Panc1 (cell line): ENCODE data around the gene CD151. TPM values are rescaled to one million over a fixed set of nuclear protein-coding genes. Genes with fewer than 3 reads are reported as not detected.

Source experiments
- ATAC-seq: fragments of 200-7000 bp; cut with Tn5 transposase; 2 replicates; pipeline ENCODE4 v1.9.1; 2020; ENCODE audit warnings: mild to moderate bottlenecking, moderate library complexity
- BruUV-seq: library from RNA; stranded (reverse); fragments of 400-500 nt; replicated peaks from 2 replicates; lab custom pipeline; 2021; lab: Mats Ljungman, UMichigan
- CTCF ChIA-PET: fragments of 300-600 bp; sonication (Branson Sonifier 250); formaldehyde crosslinking; loops from one replicate; lab custom pipeline; 2022; ENCODE audit warnings: antibody characterized with exemption; lab: Charles Lee
- POLR2A ChIA-PET: fragments of 300-600 bp; sonication (Branson Sonifier 250); formaldehyde crosslinking; loops from one replicate; lab custom pipeline; 2022; ENCODE audit warnings: antibody characterized with exemption; lab: Charles Lee
- DNase-seq: peaks from one replicate; pipeline ENCODE4 v3.0.0-alpha.2; 2010; ENCODE audit warnings: low read depth, low spot score
- H3K27ac ChIP-seq: 2 replicates; pipeline ENCODE4 v1.5.1; 2011; ENCODE audit warnings: mild to moderate bottlenecking, low read length, inconsistent platforms
- H3K27me3 ChIP-seq: fragments of 200-500 bp; sonication (Bioruptor generic); 2 replicates; pipeline ENCODE4 v1.6.0; 2014; ENCODE audit warnings: low read length, inconsistent platforms; ENCODE audit not compliant: control insufficient read depth, insufficient read depth
- H3K36me3 ChIP-seq: fragments of 200-500 bp; sonication (Bioruptor generic); 2 replicates; pipeline ENCODE4 v1.5.1; 2014; ENCODE audit warnings: inconsistent platforms, mild to moderate bottlenecking, low read length, moderate library complexity; ENCODE audit not compliant: control insufficient read depth, insufficient read depth
- H3K4me1 ChIP-seq: 2 replicates; pipeline ENCODE4 v1.5.1; 2011; ENCODE audit warnings: inconsistent platforms, mild to moderate bottlenecking, low read length, moderate library complexity; ENCODE audit not compliant: control insufficient read depth, insufficient read depth
- H3K4me3 ChIP-seq, 2 experiments: 2 replicates each; pipeline ENCODE4 v1.5.1; 2011 to 2012; ENCODE audit warnings: low read depth in 2 of 2, low read length in 2 of 2, mild to moderate bottlenecking in 2 of 2, inconsistent platforms in 1 of 2, moderate library complexity in 1 of 2
- H3K9me3 ChIP-seq: fragments of 200-500 bp; sonication (Bioruptor generic); 2 replicates; pipeline ENCODE4 v1.5.1; 2014; ENCODE audit warnings: low read depth, mild to moderate bottlenecking, inconsistent platforms, low read length, moderate library complexity; ENCODE audit not compliant: control insufficient read depth, insufficient read depth
- CTCF ChIP-seq: fragments of 450-650 bp; IDR thresholded peaks from 2 replicates; pipeline ENCODE4 v1.5.1; 2017; ENCODE audit warnings: mild to moderate bottlenecking
- POLR2AphosphoS5 ChIP-seq: IDR thresholded peaks from 2 replicates; pipeline ENCODE4 v1.6.1; 2012; ENCODE audit warnings: mild to moderate bottlenecking, low read depth, low read length, moderate library complexity
- REST ChIP-seq, 2 experiments: IDR thresholded peaks; 2 replicates each; pipeline ENCODE4 v1.6.1; 2011 to 2012; ENCODE audit warnings: low read depth in 2 of 2, control low read depth in 1 of 2, low read length in 1 of 2, mild to moderate bottlenecking in 1 of 2, moderate library complexity in 1 of 2; ENCODE audit not compliant: insufficient read depth in 1 of 2
- SIN3A ChIP-seq: IDR thresholded peaks from 2 replicates; pipeline ENCODE4 v1.6.1; 2012; ENCODE audit warnings: low read depth, mild to moderate bottlenecking, low read length, moderate library complexity, borderline replicate concordance; ENCODE audit not compliant: insufficient read depth
- TCF7L2 ChIP-seq: IDR thresholded peaks from 2 replicates; pipeline ENCODE4 v1.6.1; 2011; ENCODE audit warnings: mild to moderate bottlenecking, low read depth, low read length, inconsistent platforms
- in situ Hi-C: cut with HindIII; loops from 2 replicates; pipeline ENCODE4 v1.10.0; 2016; ENCODE audit warnings: low sequenced_read_pairs, low pct_unique_long_range_greater_than_20kb
- intact Hi-C: fragments of 100-400 bp; cut with micrococcal nuclease; formaldehyde crosslinking; loops from one replicate; pipeline ENCODE4 v1.10.0; 2022; ENCODE audit not compliant: unreplicated experiment
- total RNA-seq: library from RNA; stranded (reverse); gene quantifications from one replicate; pipeline ENCODE4 v1.2.1, GENCODE V29; 2021; ENCODE audit not compliant: unreplicated experiment

Gene CD151
- total RNA-seq, 1 experiment from 2014 or later: 680 TPM

DNA sequence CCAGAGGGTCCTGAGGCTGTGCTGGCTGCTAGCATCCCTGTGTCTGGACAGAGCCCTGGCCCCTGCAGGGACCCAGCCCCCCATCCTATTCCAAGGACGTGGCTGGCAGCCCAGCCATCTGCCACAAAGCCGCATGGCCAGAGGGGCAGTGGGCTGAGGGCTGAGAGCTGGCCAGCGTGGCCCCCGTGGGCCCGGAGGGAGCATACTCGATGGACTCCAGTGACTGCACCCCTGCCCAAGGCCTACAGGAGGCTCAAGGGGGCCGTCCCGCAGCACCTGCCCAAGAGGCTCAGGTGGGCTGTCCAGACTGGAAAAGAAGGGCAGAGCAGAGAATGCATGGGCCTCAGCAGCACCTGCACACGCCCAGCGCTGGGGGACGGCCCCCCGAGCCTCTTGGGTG, 23.0 kb downstream of the CD151 start:
- Histone ChIP-seq H3K27me3 (no peaks in the 10 kb centered on the region), H3K36me3 (no peaks in the 10 kb centered on the region), H3K4me3 (no peak overlapping the region), H3K9me3 (no peaks in the 10 kb centered on the region), H3K4me1 (peaks cover 49% of the 10 kb centered on the region), H3K27ac (no peak overlapping the region)
- no peak for DNase-seq
- intact Hi-C loops: no loop called here
- CTCF ChIA-PET: interaction anchor here (0.8 kb wide), 1 partner anchor 8 kb away, joined by 3 read pairs; no protein-coding TSS in a partner anchor
- in situ Hi-C loops: no loop called here
- POLR2A ChIA-PET: no interaction called here
- no peak for TF ChIP-seq CTCF
- TF ChIP-seq TCF7L2: no peak
- TF ChIP-seq REST (IDR thresholded peaks at IDR 0.05; ENCODE audit: insufficient read depth in 1 of 2, low read depth in 2 of 2, low read length in 1 of 2): no peak
- no peak for TF ChIP-seq SIN3A
- no peak for TF ChIP-seq POLR2AphosphoS5
- no TSS peak for BruUV-seq
- ATAC-seq: no peak

DNA sequence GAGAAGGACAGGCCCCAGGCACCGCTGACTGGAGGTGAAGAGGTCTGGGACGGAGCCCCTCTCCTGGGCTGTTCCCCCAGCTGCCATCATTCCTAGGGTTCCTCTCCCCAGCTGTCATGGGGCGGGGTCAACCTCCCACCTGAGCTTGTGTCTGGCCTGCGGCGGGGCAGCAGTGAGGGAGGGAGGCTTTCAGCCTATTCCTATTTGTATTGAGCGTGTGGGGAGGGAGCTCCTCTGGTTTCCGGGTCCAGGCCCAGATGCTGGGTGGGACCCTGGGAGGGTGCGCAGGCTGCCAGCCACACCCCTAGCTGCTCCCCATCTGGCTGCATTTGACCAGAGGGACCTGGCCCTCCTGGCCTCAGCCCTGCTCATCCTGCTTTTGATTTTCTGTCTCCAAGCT, 23.6 kb downstream of the CD151 start:
- no TSS peak for BruUV-seq
- Histone ChIP-seq H3K4me1 (peaks cover 44% of the 10 kb centered on the region), H3K27ac (no peak overlapping the region), H3K4me3 (no peak overlapping the region), H3K27me3 (no peaks in the 10 kb centered on the region), H3K36me3 (no peaks in the 10 kb centered on the region), H3K9me3 (no peaks in the 10 kb centered on the region)
- DNase-seq (no peak), ATAC-seq (no peak; the same call in 1 of the 2 replicates)
- intact Hi-C loops (no loop called here), in situ Hi-C loops (no loop called here)
- TF ChIP-seq CTCF (no peak), POLR2AphosphoS5 (no peak), TCF7L2 (no peak), REST (IDR thresholded peaks at IDR 0.05; ENCODE audit: insufficient read depth in 1 of 2, low read depth in 2 of 2, low read length in 1 of 2) (no peak), SIN3A (no peak)
- ChIA-PET POLR2A (no interaction called here), CTCF (interaction anchor here (0.8 kb wide), 1 partner anchor 9 kb away, joined by 3 read pairs; no protein-coding TSS in a partner anchor)
